CD4-positive, alpha-beta T cell treated with Interleukin-15 for 4 hours (primary cell): Measurements from ENCODE around the gene CKB.
A peak's percentile ranks its signal among the peaks of the same experiment; 100 is the strongest.

Experiments used
- DNase-seq: peaks from one replicate; pipeline ENCODE4 v3.0.0-alpha.2; 2020; ENCODE audit warnings: low spot score

Gene CKB

DNA sequence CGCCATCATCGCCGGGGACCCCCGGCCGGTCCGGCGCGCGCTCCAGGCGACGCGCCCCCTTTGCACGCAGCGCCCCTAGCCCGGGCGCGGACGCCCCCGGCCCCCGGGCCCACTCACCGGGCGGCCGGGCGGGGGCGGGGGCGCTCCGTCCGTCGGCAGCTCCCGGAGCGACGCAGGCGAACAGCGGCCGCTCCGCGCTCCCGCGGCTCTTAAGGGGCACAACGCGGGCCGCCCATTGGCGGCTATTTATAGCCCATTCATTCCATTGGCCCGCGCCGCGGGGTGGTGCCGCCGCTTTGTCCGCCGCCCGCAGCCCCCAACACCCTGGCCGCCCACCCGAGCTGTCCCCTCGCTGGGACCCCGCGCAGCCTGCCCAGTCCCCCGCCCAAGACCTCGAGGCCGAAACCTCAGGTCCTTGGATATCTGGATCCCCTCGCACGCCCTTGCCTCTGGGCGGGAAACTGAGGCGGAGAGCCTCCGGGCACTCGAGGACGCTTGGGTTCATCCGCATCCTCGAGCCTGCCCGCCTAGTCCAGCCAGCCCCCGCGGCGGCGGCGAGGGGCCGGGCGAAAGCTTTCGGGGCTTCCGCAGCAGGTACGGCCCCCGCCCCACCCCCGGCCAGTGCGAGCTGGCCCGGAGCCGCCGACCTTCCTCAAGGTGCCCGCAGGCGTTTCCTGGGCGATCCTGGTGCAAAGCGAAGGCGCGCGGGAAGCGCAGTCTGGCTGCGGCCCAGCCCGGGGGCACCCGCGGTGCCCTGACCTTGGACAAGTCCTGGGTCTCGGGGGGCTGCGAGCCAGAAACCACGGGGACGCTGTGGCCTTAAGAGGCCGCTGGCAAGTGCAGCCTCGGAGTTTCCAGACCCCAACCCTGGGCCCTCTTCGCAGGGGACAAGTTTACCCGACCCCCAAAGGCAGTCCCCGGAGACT lies at the start of gene CKB:
Gene CKB, minus strand, starts transcription at position 182 of the 926 bp plus-strand sequence. CDS start 337 bp downstream, outside the sequence.
- no peak for DNase-seq

DNA sequence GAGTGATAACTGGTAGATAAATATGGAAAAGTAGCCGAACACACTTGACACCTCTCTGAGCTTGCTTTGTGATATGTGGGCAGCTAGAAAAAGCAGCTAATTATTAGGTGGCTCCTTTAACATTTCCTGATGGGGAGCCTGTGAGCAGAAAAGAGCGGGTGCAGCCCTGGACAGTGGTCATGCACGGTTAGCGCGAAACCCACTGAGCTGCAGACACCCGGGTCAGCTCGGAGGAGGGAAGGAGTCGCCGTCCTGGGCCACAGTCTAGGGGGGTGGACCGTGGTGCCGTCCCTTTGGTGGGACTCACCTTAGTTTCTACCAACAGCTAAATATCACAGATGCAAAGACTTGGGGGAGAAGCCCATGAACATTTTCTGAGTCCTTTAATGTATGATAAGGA lies 46.8 kb upstream of the CKB start:
- DNase-seq: no peak

DNA sequence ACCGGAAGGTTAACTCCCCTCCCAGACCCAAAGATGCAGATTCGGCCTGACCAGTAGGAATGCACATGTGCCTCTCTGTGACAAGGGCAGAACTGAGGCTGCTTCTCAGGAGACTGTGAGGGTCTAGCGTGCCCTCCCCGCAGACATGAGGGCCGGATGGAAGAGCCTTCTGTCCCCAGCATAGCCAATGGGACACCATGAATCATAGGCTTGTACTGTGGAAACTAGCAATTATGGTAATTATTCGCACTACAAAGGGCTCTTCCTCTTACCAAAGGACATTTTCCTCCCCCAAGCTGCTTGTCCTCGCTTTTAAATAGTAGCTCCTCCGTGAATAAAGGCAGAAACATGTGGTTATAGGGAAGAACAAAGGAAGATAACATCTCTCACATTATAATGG lies 46.3 kb upstream of the CKB start:
- DNase-seq: no peak

DNA sequence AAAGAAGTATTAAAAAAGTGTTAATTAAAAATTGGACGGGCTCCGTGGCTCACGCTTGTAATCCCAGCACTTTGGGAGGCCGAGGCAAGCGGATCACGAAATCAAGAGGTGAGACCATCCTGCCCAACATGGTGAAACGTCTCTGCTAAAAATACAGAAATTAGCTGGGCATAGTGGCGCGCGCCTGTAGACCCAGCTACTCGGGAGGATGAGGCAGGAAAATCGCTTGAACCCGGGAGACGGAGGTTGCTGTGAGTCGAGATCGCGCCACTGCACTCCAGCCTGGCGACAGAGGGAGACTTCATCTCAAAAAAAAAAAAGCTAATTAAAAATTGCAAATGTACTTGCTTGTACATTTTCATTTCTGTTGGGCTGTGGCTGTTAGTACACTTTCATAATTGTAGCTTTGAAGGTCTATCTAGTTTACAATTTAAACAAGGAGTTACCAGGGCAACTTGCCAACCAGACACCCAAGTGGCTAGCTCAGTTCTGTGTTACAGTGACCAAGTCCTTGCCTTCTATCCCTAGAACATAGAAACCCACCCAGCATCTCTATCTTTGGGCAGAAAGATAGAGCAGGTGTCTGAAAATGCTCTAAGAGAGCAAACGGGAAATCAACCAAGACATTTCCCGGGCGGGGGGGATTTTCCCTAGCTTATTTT lies 41.3 kb upstream of the CKB start:
- no peak for DNase-seq

DNA sequence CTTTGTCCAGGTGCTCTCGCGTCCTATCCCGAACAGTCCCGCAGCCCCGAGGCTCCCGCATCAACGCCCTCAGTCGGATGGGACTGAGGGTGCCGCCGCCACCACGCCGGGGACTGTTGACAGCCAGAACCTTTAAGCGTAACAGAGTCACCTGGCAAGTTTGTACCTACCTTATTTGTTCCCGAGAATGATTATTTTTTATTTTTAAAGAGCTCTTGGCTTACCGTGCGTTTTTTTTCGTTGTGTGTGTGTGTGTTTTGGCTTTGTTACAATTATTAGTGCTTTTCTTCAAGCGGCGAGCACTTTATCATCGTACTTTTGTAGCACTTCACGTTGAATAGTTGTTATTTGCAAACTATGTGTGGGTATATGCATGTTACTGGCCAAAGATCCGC lies 40.6 kb upstream of the CKB start:
- DNase-seq: no peak

DNA sequence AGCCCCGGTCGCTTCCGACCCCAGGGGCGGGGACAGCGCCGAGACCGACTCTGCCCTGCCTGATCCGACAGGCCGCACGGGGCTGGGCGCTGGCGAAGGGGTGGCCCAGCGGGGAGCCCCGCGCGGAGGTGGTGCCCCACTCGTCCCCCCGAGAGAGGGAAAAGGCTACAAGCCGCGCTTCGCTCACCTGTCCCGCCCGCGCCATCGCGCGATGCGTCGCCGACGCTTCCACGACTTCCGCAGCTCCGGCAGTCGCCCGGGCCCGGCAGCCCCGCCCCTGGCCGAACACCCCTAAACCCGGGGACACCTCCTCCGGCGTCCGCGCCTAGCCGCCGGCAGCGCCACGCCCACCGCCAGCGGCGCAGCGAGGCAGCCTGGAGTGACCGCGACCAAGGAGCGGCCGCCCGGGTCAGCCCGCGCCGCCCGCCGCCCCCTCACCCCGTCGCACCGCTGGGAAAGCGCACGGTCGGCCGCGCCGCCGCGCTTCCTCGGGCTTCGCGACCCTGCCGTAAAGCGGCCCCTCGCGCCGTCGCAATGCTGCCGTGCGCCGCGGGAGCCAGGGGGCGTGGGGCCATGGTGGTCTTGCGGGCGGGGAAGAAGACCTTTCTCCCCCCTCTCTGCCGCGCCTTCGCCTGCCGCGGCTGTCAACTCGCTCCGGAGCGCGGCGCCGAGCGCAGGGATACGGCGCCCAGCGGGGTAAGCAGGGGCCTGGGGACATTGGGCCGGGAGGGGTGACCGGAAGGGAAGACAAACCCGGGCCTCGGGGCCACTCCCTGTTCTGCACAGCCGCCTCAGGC lies 40.0 kb upstream of the CKB start, which contains the start of the genes BAG5 and COA8:
Gene BAG5, minus strand, starts transcription at position 229 of the 797 bp plus-strand sequence. CDS start 1,493 bp downstream, outside the sequence.
Gene COA8, plus strand, starts transcription at position 532 of the 797 bp plus-strand sequence. Its CDS starts 42 bp downstream, at position 574.
- DNase-seq: peak; percentile 81

DNA sequence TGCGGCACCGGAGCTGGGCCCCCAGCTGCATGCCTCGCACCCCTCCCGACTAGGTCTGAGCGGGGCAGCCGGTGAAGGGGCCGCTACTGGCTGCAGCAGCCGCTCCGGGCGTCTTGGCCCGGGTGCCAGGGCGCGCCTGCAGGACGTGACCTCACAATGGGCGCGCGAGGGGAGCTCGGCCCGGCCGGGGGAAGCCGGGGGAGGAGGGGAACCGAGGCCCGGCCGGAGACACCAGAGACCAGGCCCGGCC lies 39.5 kb upstream of the CKB start:
- no peak for DNase-seq

DNA sequence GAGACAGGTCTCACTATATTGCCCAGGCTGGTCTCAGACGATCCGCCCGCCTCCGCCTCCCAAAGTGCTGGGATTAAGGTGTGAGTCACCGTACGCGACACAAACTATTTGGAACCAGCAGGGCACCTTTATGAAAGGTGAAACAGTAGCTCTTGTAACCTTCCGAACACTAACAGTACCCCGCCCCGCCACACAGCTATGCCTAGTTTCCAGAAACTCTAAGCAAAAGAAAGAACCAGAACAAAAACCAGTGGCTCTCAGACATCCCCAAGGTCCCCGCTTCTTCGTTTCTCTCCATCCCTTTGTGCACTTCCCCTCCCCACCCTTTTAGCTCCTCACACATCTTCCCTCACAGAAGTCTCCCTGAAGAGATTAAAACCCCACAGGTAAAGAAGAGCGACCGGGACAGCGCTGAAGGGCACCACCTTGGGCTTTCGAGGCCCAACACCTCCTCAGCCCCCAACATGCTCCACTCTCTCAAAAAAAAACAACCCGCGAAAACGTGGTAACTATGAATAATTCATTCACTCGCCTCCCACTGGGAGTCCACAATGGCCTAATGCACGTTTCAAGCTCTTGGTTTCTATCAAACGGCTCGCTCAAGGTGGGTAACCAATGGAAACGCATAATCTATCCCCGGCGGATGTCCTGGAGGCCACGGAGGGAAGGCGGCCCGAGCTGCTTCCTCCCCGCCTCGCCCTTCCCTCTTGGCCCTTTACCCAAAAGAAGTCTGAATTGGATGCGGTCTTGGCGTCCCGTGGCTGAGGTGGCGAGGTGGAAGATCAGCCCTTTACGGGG lies 39.0 kb upstream of the CKB start:
- peak; percentile 37 for DNase-seq

DNA sequence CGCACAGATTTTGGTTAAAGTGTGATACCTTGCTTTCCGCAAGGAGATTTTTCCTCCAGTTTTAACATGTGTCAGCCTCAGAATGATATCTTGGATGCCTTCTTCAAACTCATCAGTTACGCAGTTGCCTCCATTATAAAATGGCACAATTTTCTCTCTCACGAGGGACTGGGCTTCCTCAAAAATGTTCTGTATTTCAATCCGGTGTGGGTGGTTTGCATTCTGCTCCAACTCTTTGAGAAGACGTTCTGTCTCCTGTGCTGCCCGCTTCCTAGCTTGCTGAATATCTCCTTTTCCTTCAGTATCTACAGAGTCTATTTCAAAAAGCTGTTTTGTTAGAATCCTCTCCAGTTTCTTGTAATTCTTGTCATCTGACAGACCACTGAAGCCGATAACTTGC lies 38.1 kb upstream of the CKB start:
- DNase-seq: no peak

DNA sequence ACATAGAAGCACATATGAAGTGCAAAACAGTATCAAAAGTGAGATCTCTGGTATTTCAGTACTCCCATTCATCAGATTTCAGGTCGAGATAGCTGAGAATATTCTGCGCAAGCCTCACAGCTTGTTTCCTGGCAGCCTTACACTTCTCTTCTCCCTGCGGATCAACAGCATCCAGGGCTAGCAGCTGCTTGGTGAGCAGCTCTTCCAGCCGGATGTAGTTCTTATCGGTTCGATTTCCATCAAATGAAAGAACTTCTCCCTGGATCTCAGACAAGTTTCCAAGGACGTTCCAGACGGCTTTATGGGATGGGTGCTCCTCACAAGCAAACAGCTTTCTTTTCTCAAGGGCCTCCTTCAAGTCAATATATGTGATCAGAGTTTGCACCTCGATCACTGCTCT lies 37.1 kb upstream of the CKB start:
- no peak for DNase-seq

DNA sequence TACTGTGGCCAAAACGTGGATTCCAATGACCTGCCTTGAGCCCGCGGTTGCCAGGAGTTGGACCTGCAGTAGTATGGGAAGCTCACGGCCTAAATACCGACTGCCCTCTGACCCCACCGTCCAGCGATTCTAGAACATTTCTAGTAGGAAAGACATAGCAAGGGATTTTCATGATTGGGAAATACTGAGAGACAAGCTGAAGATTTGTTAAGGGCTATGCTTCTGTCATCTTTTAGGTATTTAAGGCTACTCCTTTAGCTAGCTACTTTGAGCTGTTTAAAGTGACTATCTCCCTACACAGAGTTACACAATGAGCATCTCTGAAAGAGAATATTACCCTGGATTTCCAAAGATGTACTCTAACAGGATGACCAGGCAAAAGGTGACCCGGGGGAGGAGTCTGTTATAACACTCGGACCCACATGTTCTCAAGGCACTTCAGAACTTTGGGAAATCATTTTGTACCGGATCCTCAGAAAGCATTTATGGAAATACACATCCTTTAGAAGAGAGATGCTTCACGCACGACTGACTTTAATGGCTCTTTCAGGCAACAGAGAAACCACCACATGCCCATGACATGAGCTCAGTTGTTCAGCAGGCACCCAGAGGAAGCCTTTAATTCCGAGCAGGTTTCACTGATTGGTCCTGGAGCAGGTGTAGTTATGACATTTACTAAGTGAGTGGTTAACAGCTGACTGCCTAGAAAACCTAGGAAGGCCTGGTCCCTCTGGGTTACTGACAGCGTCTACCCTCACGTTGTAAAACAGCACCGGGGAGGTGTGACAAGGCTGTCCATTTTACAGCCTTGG lies 35.6 kb upstream of the CKB start:
- DNase-seq: no peak

DNA sequence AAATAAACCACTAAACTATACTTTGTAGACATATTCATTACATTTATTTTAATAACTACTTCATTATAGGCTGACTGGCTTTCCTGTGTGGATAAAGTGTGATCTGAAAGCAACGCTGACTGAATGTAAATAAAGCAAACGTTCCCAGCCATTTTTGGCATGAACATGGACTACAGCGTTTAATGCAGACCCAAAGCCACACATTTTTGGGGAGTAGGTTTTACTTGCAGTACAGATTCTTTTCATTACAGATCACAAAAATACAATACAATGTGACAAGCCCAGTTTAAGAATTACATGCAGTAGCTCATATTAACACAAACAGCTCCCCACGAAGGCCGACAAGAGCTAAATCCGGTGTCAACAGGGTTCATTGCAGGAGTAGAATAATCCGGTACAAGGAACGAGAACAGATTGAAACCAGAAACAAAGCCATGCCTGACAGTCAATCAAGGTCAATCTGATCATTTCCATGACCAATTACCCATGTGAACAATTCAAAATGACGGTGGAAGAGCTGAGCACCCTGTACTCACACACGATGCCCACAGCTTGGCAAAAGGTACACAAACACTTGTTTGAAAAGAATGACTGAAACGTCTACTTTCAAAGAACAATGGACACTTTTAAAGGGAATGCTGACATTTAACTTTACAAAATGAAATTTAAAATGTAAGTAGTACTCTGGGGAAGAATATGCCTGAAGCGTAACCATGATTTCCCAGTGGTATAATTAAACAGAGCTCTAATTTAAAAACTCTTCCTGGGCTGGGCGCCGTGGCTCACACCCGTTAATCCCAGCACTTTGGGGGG lies 34.5 kb upstream of the CKB start:
- no peak for DNase-seq

DNA sequence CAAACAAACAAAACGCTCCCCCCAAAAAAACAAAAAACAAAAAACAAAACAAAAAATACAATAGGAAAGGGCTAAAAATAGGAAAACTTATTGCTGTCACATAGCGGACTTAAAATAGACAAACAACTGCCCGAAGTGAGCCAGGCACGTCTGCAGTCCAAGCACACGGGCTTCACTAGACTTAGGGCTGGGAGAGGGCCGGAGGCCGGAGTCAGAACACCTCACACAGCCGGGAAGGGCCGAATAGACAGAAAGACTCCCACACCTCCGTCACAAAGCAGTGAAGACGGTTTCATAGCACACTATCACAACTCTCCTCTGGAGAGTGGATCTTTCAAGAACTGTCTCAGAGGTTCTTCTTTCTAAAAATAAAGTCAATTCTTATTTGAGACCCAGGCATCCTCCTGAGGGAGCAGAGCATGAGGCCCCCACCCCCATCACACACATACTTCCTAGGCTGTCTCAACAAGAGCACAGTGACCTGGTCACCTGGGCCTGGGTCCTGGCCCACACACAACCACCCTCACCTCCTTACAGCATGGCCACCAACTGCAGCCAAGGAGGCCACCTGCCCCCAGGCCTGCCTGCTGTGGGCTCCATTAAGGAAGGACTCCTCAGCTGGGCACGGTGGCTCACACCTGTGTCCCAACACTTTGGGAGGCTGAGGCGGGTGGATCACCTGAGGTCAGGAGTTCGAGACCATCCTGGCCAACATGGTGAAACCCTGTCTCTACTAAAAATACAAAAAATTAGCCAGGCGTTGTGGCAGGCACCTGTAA lies 33.1 kb upstream of the CKB start:
- DNase-seq: no peak

DNA sequence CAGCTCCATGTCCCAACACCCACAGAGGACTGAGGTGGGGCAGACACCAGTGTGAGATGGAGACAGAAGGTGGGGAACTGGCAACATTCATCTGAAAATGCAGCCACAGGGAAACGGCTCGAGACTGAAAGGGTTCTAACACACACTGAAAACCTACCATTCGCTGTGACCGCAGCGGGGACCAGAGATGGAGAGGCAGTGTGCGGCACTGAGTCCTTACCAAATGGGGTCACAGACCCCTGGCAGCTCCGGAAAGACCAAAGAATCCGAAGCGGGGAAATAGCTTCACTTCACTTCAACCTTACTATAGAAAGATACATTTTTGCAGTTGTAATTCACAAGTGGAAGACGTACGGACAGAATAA lies 30.2 kb upstream of the CKB start:
- no peak for DNase-seq

DNA sequence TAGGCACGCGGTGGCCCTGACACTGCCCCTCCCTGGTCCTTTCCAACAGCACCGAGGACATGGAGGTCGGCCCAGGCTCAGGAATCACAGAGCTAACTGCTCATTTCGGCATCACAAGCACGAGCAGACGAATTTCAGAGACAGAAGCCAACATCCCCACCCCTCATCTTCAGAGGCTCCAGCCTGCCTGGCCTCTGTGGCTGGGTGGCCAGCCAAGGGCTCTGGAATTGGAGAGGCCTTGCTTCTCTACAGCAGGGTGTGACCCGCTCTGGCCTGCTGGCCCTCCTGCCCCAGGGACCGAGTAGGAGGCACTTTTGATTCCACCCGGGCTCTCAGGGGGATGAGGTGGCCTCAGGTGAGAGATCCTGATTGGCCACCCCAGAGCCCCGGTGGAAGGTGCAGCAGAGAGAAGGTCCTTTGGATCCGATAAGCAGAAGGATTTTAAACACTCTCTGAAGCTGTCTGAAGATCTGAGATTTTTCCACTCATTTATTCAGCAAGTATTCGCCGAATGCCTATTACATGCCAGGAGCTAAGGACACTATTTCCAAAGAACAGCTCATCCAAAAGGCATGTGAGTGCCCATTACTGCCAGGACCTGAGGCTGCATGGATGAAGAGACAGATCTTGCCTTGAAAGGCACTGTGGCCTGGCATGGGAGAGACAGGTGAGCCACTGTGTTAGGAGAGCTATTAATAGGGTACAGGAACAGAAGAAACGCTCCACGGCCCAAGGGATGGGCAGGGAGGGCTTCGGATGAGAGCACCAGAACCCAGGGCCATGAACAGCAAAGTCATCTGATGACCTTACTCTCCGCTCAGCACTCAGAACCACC lies 29.6 kb upstream of the CKB start:
- DNase-seq: no peak

DNA sequence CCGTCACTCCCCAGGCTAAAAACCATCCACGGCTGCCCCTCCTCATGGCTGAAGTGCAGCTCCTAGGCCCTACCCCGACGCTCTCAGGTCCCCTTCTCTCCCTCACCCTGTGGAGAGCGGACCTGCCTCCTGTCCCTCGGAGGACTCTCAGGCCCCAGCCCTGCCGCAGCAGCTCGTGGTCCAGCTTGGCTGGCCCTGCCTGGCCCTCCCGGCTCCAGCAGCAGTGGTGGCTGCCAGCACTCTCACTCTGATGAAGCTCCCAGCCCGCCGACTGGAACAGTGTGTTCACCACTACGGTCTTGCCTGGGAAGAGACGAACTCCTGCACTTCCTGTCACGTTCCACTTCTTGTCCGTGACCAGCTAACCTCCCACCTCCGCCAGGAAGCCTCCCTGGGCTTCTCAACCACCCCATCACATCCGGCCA lies 28.7 kb upstream of the CKB start:
- no peak for DNase-seq

DNA sequence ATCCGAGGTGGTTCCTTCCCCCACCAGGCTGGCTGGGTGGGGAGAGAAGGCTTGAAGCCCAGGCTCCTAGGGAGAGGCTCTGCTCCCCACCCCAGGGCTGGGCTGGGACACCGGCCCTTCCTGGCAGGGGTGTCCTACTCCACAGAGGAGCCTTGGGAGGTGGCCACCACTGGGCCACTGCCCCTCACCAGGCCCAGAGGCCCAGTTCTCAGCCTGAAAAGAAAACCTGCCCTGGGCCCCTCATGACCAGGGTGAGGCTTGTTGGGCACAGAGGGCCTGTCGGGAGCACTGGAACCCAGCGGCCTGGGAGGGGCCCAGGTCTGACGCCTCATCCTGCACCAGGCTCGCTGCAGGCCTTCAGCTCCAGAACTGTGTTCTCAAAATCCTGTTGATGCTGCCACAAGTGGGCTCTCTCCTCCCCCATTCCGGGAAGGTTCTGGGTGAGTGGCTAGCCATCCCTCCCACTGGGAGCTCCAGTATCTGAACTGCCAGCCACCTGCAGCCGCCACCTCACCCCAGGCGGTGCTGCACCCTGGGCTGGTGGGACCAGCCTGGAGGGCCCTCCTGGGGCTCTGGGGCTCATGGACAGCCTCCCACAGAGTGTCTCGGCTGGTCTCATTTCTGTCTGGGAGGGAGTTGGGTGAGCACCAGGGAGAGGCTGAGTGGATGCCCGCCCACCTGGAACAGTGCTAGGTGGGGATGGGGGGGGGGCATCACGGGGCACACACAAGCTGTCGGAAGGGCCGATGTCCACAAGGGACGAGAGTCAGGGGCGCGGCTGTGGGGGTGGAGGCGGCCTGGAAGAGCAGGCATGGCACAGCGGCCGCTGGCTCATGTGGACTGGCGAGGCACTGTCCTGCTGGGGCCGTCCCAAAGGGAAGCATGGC lies 28.1 kb upstream of the CKB start:
- DNase-seq: no peak
